Sigmoid colon (tissue), 7 donors: ENCODE results near the gene GUCY2C. TPM values are rescaled to one million over a fixed set of nuclear protein-coding genes. Genes with fewer than 3 reads are reported as not detected.

Experiments
- DNase-seq: peaks from one replicate; pipeline ENCODE4 v3.0.0-alpha.2; 2019
- H3K27ac ChIP-seq, 4 donors: fragments of 200-600 bp; sonication (generic); one replicate each; pipeline ENCODE4 v1.5.1; 2016 to 2019; ENCODE audit warnings: mild to moderate bottlenecking in 1 of 4
- H3K27me3 ChIP-seq, 3 donors: fragments of 200-600 bp; sonication (generic); one replicate each; pipeline ENCODE4 v1.5.1; 2019; ENCODE audit warnings: mild to moderate bottlenecking in 1 of 3
- H3K36me3 ChIP-seq, 4 donors: fragments of 200-600 bp; sonication (generic); one replicate each; pipeline ENCODE4 v1.5.1; 2016 to 2019
- H3K4me1 ChIP-seq, 4 donors: fragments of 200-600 bp; sonication (generic); one replicate each; pipeline ENCODE4 v1.5.1; 2017 to 2019
- H3K4me3 ChIP-seq, 4 donors: fragments of 200-600 bp; sonication (generic); one replicate each; pipeline ENCODE4 v1.5.1; 2017 to 2019; ENCODE audit warnings: mild to moderate bottlenecking in 2 of 4, moderate library complexity in 1 of 4
- H3K9me3 ChIP-seq, 4 donors: fragments of 200-600 bp in 3 of 4; sonication (generic) in 3 of 4; one replicate each; pipeline versions ENCODE4 v1.5.1 to v1.6.1; 2013 to 2019
- EP300 ChIP-seq, 4 donors: sonication (generic); formaldehyde crosslinking; IDR thresholded peaks; one replicate each; pipeline ENCODE4 v1.6.1; 2017; ENCODE audit warnings: antibody characterized with exemption in 4 of 4
- POLR2A ChIP-seq, 2 donors: fragments of 450-650 bp; IDR thresholded peaks; one replicate each; pipeline ENCODE4 v1.6.1; 2016; ENCODE audit warnings: antibody characterized with exemption in 2 of 2, mild to moderate bottlenecking in 2 of 2, moderate library complexity in 2 of 2
- POLR2AphosphoS5 ChIP-seq, 4 donors: sonication (generic); formaldehyde crosslinking; IDR thresholded peaks; one replicate each; pipeline ENCODE4 v1.6.1; 2017; ENCODE audit warnings: antibody characterized with exemption in 4 of 4
- WGBS, 2 donors: extraction: QIAGEN DNeasy Blood & Tissue Kit; methylation state at CpG; one replicate each; pipeline ENCODE4 v1.1.7; 2013; 5-methylcytosine and 5-hydroxymethylcytosine counted together
- intact Hi-C: fragments of 100-400 bp; cut with DNase I; formaldehyde crosslinking; loops from one replicate; pipeline ENCODE4 v1.15.1; 2023
- polyA plus RNA-seq, 3 donors: library from polyadenylated mRNA; stranded (reverse); fragments of 200-250 nt; gene quantifications; one replicate each; pipeline ENCODE4 v1.2.3, GENCODE V29; 2013
- total RNA-seq, 4 donors: library from RNA; depleted of rRNA; stranded (reverse); fragments of >200 nt; gene quantifications; one replicate each; pipeline ENCODE4 v1.1.0, GENCODE V29; 2016
- TF ChIP-seq, protein P1 (sequence below), 4 experiments: fragments of 450-650 bp in 3 of 4; fragments of 200-600 bp in 1 of 4; IDR thresholded peaks; one replicate each; pipeline ENCODE4 v1.5.1; 2016 to 2019; ENCODE audit warnings: antibody characterized with exemption in 4 of 4, mild to moderate bottlenecking in 3 of 4, moderate library complexity in 2 of 4
- donor health status: healthy with polysubstance abuse.
- donor health status: Bipolar disorder and iron deficiency.
- donor health status: healthy.

The GUCY2C gene
- total and polyA plus RNA-seq, 7 donors: 0.55 to 26.9 (median 8.7) TPM; not detected in 3

DNA sequence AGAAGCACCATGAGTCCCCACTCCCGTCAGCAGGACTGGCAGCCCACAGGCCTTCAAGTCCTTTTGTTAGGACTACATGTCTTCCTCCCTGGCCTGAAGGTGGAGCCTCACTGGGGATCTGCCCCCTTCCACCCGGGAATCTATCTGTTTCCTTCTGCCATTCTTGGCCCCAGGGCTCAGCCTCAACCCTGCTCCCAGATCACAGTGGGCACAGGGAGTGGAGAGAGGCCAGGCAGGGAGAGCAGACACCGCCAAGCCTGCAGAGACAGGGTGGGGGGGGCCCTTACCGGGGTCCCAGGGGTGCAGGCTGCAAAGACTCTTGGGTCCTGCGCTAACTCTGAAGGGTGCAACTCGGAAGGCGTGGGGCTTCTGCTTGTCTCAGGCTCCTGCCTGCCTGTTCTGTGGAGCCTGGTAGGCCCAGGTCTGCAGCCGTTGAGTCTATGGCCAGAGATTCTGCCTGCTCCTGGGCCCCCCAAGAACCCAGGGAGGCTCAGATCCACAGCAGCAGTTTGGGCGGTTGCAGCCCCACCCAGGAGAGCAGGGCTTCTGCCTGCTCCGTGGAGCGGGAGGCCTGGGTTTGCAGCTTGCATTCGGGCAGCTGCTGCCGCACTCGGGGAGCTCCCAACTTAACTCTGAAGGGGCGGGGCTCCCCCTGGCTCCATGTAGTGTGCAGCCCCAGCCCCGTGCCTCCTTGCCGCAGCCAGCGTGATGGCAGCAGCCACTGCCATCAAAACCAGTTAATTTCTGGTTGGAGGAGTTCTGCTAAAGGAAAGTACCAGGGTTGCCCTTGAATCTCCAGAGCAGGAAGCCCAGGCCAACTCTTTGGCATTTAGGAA lies 107.0 kb downstream of the GUCY2C start:
- no peak for TF ChIP-seq EP300 (IDR thresholded peaks at IDR 0.05)
- TF ChIP-seq POLR2AphosphoS5 (IDR thresholded peaks at IDR 0.05): no peak
- no peak for DNase-seq
- Histone ChIP-seq H3K9me3 (no peaks in the 10 kb centered on the region), H3K4me1 (no peaks in the 10 kb centered on the region), H3K27ac (no peak overlapping the region), H3K4me3 (no peak overlapping the region), H3K36me3 (no peaks in the 10 kb centered on the region), H3K27me3 (no peaks in the 10 kb centered on the region)
- 92 to 95% methylated on average over 18 of the region's 18 CpGs for WGBS, 2 donors
- intact Hi-C loops: no loop called here

DNA sequence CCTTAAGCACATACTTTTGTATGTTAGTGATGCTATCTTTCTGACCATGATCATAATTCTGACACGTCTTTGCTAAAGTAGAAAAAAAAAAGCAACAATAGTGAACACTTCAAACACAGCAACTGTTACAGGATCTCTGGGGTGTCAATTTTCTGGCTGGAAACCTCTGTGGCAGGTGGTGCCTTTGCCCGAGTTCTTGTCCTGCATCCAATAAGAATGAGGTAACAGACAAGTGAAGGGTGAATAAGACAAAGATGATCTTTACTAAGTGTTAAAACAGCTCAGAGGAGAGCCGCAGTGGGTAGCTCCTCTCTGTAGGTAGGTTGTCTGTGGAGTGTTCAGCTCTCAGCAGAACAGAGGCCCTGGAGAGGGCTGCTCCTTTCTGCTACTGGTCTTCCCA lies 107.8 kb downstream of the GUCY2C start:
- no peaks in the 10 kb centered on the region for H3K36me3 ChIP-seq
- no peak overlapping the region for H3K4me3 ChIP-seq
- intact Hi-C loops: no loop called here
- H3K27ac ChIP-seq: no peak overlapping the region
- 91 to 92% methylated on average over 3 of the region's 3 CpGs for WGBS, 2 donors
- TF ChIP-seq EP300 (IDR thresholded peaks at IDR 0.05) (no peak), POLR2AphosphoS5 (IDR thresholded peaks at IDR 0.05) (no peak), POLR2A (IDR thresholded peaks at IDR 0.05) (no peak)
- TF ChIP-seq, protein P1, sequence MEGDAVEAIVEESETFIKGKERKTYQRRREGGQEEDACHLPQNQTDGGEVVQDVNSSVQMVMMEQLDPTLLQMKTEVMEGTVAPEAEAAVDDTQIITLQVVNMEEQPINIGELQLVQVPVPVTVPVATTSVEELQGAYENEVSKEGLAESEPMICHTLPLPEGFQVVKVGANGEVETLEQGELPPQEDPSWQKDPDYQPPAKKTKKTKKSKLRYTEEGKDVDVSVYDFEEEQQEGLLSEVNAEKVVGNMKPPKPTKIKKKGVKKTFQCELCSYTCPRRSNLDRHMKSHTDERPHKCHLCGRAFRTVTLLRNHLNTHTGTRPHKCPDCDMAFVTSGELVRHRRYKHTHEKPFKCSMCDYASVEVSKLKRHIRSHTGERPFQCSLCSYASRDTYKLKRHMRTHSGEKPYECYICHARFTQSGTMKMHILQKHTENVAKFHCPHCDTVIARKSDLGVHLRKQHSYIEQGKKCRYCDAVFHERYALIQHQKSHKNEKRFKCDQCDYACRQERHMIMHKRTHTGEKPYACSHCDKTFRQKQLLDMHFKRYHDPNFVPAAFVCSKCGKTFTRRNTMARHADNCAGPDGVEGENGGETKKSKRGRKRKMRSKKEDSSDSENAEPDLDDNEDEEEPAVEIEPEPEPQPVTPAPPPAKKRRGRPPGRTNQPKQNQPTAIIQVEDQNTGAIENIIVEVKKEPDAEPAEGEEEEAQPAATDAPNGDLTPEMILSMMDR (IDR thresholded peaks at IDR 0.05): no peak
- H3K4me1 ChIP-seq: no peaks in the 10 kb centered on the region
- no peaks in the 10 kb centered on the region for H3K27me3 ChIP-seq
- DNase-seq: no peak
- no peaks in the 10 kb centered on the region for H3K9me3 ChIP-seq

- Histone ChIP-seq H3K4me1 (no peaks in the 10 kb centered on the region), H3K27me3 (no peaks in the 10 kb centered on the region), H3K27ac (no peak overlapping the region), H3K36me3 (no peaks in the 10 kb centered on the region), H3K9me3 (no peaks in the 10 kb centered on the region), H3K4me3 (no peak overlapping the region)
- intact Hi-C loops: no loop called here
- WGBS, 2 donors: 82 to 95% methylated on average over 8 of the region's 8 CpGs
- TF ChIP-seq, protein P1 (IDR thresholded peaks at IDR 0.05): no peak
- TF ChIP-seq POLR2AphosphoS5 (IDR thresholded peaks at IDR 0.05) (no peak), POLR2A (IDR thresholded peaks at IDR 0.05) (no peak), EP300 (IDR thresholded peaks at IDR 0.05) (no peak)
- DNase-seq: no peak
Measured at GRCh38 chr12:14578646-14579045, 117.8 kb downstream of the GUCY2C start.

- DNase-seq: no peak
- WGBS, 2 donors: 41 to 82% methylated on average over 1 of the region's 1 CpG
- H3K27me3 ChIP-seq: no peaks in the 10 kb centered on the region
- TF ChIP-seq POLR2AphosphoS5 (IDR thresholded peaks at IDR 0.05) (no peak), EP300 (IDR thresholded peaks at IDR 0.05) (no peak), POLR2A (IDR thresholded peaks at IDR 0.05) (no peak)
- TF ChIP-seq, protein P1 (IDR thresholded peaks at IDR 0.05): no peak
- H3K4me1 ChIP-seq: no peaks in the 10 kb centered on the region
- H3K36me3 ChIP-seq: no peaks in the 10 kb centered on the region
- H3K9me3 ChIP-seq: no peaks in the 10 kb centered on the region
- intact Hi-C loops: no loop called here
- H3K27ac ChIP-seq: no peak overlapping the region
- H3K4me3 ChIP-seq: no peak overlapping the region
Measured at GRCh38 chr12:14577344-14577743, 119.1 kb downstream of the GUCY2C start.

DNA sequence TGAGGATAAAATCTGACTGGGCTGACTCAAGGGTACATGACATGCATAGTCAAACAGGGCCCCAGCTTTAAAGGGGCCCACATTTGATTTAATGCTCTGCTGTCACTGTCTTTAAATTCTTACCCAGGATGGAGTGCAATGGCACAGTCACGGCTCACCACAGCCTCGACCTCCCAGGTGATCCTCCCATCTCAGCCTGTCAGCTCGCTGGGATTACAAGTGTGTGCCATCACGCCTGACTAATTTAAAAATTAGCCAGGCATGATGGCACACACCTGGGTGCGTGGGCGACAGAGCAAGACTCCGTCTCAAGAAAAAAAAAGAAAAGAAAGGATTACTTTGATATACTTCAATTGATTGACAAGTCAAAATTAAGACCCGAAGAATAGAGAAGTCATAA lies 119.5 kb downstream of the GUCY2C start:
- Histone ChIP-seq H3K36me3 (no peaks in the 10 kb centered on the region), H3K27me3 (no peaks in the 10 kb centered on the region), H3K9me3 (no peaks in the 10 kb centered on the region), H3K4me3 (no peak overlapping the region), H3K27ac (no peak overlapping the region), H3K4me1 (no peaks in the 10 kb centered on the region)
- intact Hi-C loops: no loop called here
- 70 to 79% methylated on average over 8 of the region's 8 CpGs for whole genome bisulfite sequencing, 2 donors
- no peak for DNase-seq
- TF ChIP-seq POLR2AphosphoS5 (IDR thresholded peaks at IDR 0.05): no peak
- TF ChIP-seq EP300 (IDR thresholded peaks at IDR 0.05): no peak
- TF ChIP-seq POLR2A (IDR thresholded peaks at IDR 0.05): no peak
- TF ChIP-seq, protein P1 (IDR thresholded peaks at IDR 0.05): no peak
